ENCODE data around the gene SF3B2.

Gene SF3B2

GRCh38 chr11:66035653-66036333 lies 16.4 kb upstream of the SF3B2 start:
- TF ChIP-seq, protein P1, sequence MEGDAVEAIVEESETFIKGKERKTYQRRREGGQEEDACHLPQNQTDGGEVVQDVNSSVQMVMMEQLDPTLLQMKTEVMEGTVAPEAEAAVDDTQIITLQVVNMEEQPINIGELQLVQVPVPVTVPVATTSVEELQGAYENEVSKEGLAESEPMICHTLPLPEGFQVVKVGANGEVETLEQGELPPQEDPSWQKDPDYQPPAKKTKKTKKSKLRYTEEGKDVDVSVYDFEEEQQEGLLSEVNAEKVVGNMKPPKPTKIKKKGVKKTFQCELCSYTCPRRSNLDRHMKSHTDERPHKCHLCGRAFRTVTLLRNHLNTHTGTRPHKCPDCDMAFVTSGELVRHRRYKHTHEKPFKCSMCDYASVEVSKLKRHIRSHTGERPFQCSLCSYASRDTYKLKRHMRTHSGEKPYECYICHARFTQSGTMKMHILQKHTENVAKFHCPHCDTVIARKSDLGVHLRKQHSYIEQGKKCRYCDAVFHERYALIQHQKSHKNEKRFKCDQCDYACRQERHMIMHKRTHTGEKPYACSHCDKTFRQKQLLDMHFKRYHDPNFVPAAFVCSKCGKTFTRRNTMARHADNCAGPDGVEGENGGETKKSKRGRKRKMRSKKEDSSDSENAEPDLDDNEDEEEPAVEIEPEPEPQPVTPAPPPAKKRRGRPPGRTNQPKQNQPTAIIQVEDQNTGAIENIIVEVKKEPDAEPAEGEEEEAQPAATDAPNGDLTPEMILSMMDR (conservative IDR thresholded peaks at IDR 0.05; ENCODE audit: low read length): no peak
- no peak for DNase-seq (ENCODE audit: low read depth)
- H3K4me3 ChIP-seq (ENCODE audit: low read length): no peak overlapping the region

DNA sequence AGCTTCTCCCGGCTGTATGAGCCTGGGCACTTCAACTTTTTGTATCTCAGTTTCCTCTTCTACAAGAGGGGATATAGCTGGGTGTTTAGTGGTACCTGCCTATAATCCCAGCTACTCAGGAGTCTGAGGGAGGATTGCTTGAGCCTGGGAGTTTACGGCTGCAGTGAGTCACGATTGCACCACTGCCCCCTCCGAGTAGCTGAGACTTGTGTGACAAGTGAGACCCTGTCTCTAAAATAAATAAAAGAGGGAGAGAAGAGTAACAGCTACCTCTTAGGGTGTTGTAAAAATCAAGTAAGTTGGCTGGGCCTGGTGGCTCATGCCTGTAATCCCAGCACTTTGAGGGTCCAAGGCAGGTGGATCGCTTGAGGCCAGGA lies 15.8 kb upstream of the SF3B2 start:
- TF ChIP-seq, protein P1 (conservative IDR thresholded peaks at IDR 0.05; ENCODE audit: low read length): no peak
- DNase-seq (ENCODE audit: low read depth): no peak
- H3K4me3 ChIP-seq (ENCODE audit: low read length): no peak overlapping the region

DNA sequence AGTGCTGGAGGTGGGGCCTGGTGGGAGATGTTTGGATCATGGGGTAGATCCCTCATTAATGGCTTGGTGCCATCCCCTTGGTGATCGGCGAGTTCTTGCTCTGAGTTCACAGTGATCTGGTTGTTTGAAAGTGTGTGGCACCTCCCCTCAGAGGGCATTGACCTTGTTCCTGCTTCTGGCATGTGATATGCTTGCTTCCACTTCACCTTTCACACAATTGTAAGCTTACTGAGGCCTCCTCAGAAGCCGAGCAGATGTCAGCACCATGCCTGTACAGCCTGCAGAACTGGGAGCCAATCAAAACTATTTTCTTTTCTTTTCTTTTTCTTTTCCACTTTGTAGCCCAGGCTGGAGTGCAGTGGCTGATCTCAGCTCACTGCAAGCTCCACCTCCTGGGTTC lies 14.8 kb upstream of the SF3B2 start:
- DNase-seq (ENCODE audit: low read depth): no peak
- no peak overlapping the region for H3K4me3 ChIP-seq (ENCODE audit: low read length)
- TF ChIP-seq, protein P1 (conservative IDR thresholded peaks at IDR 0.05; ENCODE audit: low read length): no peak

GRCh38 chr11:66039765-66040164 lies 12.4 kb upstream of the SF3B2 start:
- no peak for DNase-seq (ENCODE audit: low read depth)
- no peak overlapping the region for H3K4me3 ChIP-seq (ENCODE audit: low read length)
- TF ChIP-seq, protein P1 (conservative IDR thresholded peaks at IDR 0.05; ENCODE audit: low read length): no peak

GRCh38 chr11:66042227-66042995 lies 9.8 kb upstream of the SF3B2 start:
- no peak overlapping the region for H3K4me3 ChIP-seq (ENCODE audit: low read length)
- no peak for DNase-seq (ENCODE audit: low read depth)
- TF ChIP-seq, protein P1 (conservative IDR thresholded peaks at IDR 0.05; ENCODE audit: low read length): no peak

- TF ChIP-seq, protein P1 (conservative IDR thresholded peaks at IDR 0.05; ENCODE audit: low read length): no peak
- no peak for DNase-seq (ENCODE audit: low read depth)
- H3K4me3 ChIP-seq (ENCODE audit: low read length): no peak overlapping the region
Observed at GRCh38 chr11:66042996-66043906, 8.9 kb upstream of the SF3B2 start.

Measured in AG10803 (cell line).